ENCODE measurements around the gene CEP164.

CEP164 gene

GRCh38 chr11:117413616-117414015, 86.0 kb downstream of the CEP164 start:
- in situ Hi-C loops (cut with MboI; ENCODE audit: low pct_unique_long_range_greater_than_20kb, low sequenced_read_pairs, unreplicated experiment), result no loop called here
- no peak for TF ChIP-seq CTCF (IDR thresholded peaks at IDR 0.05; ENCODE audit: extremely low read depth, insufficient read depth, missing control alignments)
- no peak for DNase-seq (ENCODE audit: low spot score)

GRCh38 chr11:117414724-117415123, 87.1 kb downstream of the CEP164 start:
- no peak for TF ChIP-seq CTCF (IDR thresholded peaks at IDR 0.05; ENCODE audit: extremely low read depth, insufficient read depth, missing control alignments)
- in situ Hi-C loops (cut with MboI; ENCODE audit: low pct_unique_long_range_greater_than_20kb, low sequenced_read_pairs, unreplicated experiment), result no loop called here
- DNase-seq (ENCODE audit: low spot score), result no peak

GRCh38 chr11:117415358-117415896, 87.8 kb downstream of the CEP164 start:
- no peak for TF ChIP-seq CTCF (IDR thresholded peaks at IDR 0.05; ENCODE audit: extremely low read depth, insufficient read depth, missing control alignments)
- in situ Hi-C loops (cut with MboI; ENCODE audit: low pct_unique_long_range_greater_than_20kb, low sequenced_read_pairs, unreplicated experiment), result no loop called here

GRCh38 chr11:117417342-117417741, 89.7 kb downstream of the CEP164 start:
- DNase-seq (ENCODE audit: low spot score), result no peak
- in situ Hi-C loops (cut with MboI; ENCODE audit: low pct_unique_long_range_greater_than_20kb, low sequenced_read_pairs, unreplicated experiment), result no loop called here
- no peak for TF ChIP-seq CTCF (IDR thresholded peaks at IDR 0.05; ENCODE audit: extremely low read depth, insufficient read depth, missing control alignments)

More at GRCh38 chr11:117415358-117415896, 87.8 kb downstream of the CEP164 start:
- no peak for DNase-seq (ENCODE audit: low spot score)

GRCh38 chr11:117417856-117418255, 90.2 kb downstream of the CEP164 start:
- in situ Hi-C loops (cut with MboI; ENCODE audit: low pct_unique_long_range_greater_than_20kb, low sequenced_read_pairs, unreplicated experiment), result no loop called here
- TF ChIP-seq CTCF (IDR thresholded peaks at IDR 0.05; ENCODE audit: extremely low read depth, insufficient read depth, missing control alignments), result no peak
- DNase-seq (ENCODE audit: low spot score), result no peak

- TF ChIP-seq CTCF (IDR thresholded peaks at IDR 0.05; ENCODE audit: extremely low read depth, insufficient read depth, missing control alignments), result no peak
- in situ Hi-C loops (cut with MboI; ENCODE audit: low pct_unique_long_range_greater_than_20kb, low sequenced_read_pairs, unreplicated experiment), result no loop called here
- DNase-seq (ENCODE audit: low spot score), result no peak
Observed at GRCh38 chr11:117418737-117419481, 91.3 kb downstream of the CEP164 start.

Measured in GM13977 (cell line).